Hair follicular keratinocyte (primary cell): Measurements from ENCODE around the gene DTD2. TPM values are rescaled to one million over a fixed set of nuclear protein-coding genes. Genes with fewer than 3 reads are reported as not detected.

Experiments used
- total RNA-seq: library from RNA; depleted of rRNA; stranded (reverse); fragments of >200 nt; gene quantifications from 2 replicates; pipeline ENCODE4 v1.2.3, GENCODE V29; 2015

The DTD2 gene
- 34.3 and 36.6 TPM in 2 replicates for total RNA-seq

GRCh38 chr14:31456841-31457664 is at the start of gene DTD2:
TSS of gene DTD2 (minus strand) at chr14:31457506. CDS start at chr14:31457393, 113 bp downstream.

GRCh38 chr14:31487886-31488285 is 30.6 kb upstream of the DTD2 start, which contains the start of gene GPR33:
TSS of gene GPR33 (minus strand) at chr14:31488039. CDS start at chr14:31483965, 4,074 bp downstream.

GRCh38 chr14:31420319-31421111 is 36.8 kb downstream of the DTD2 start, which contains the start of gene HEATR5A:
TSS of gene HEATR5A (minus strand) at chr14:31420550. CDS start at chr14:31402975, 17,575 bp downstream.

Other genes starting within 250 kb of the DTD2 start
- 60.5 and 81.9 TPM in 2 replicates for gene HECTD1, start 249.7 kb downstream of the DTD2 start, total RNA-seq
- 15.1 and 17.6 TPM in 2 replicates for gene HEATR5A, start 37.0 kb downstream of the DTD2 start, total RNA-seq
- gene GPR33, start 30.5 kb upstream of the DTD2 start, total RNA-seq, result not detected in 2 replicates
- gene NUBPL, start 103.9 kb upstream of the DTD2 start, total RNA-seq, result 9.8 and 15.0 TPM in 2 replicates